Brain microvascular endothelial cell (primary cell): ENCODE results near the gene BBS1.
A peak's percentile ranks its signal among the peaks of the same experiment; 100 is the strongest.

Source experiments
- DNase-seq: peaks from one replicate; pipeline ENCODE4 v3.0.0-alpha.2; 2020
- H3K27ac ChIP-seq: fragments of 250-450 bp; sonication (Bioruptor Pico); 2 replicates; pipeline ENCODE4 v1.5.1; 2020; ENCODE audit warnings: mild to moderate bottlenecking, moderate library complexity
- H3K27me3 ChIP-seq: fragments of 250-450 bp; sonication (Bioruptor Pico); replicated peaks from 2 replicates; pipeline ENCODE4 v1.5.1; 2020; ENCODE audit warnings: mild to moderate bottlenecking
- H3K36me3 ChIP-seq: fragments of 250-450 bp; sonication (Bioruptor Pico); replicated peaks from 2 replicates; pipeline ENCODE4 v1.5.1; 2020; ENCODE audit warnings: mild to moderate bottlenecking
- H3K4me3 ChIP-seq: 2 replicates; pipeline ENCODE4 v1.5.1; 2011; ENCODE audit warnings: low read depth, mild to moderate bottlenecking, control low read depth, low read length, moderate library complexity
- CTCF ChIP-seq: IDR thresholded peaks from 2 replicates; pipeline ENCODE4 v1.5.1; 2011; ENCODE audit warnings: low read depth, mild to moderate bottlenecking, moderate library complexity, low read length, control low read depth, inconsistent platforms; ENCODE audit errors: missing control alignments
- in situ Hi-C: cut with HindIII; loops from 2 replicates; pipeline ENCODE4 v1.10.0; 2017; ENCODE audit warnings: low sequenced_read_pairs, low pct_ligation_motif_present

Gene BBS1

GRCh38 chr11:66564538-66564937 lies 54.1 kb downstream of the BBS1 start:
- TF ChIP-seq CTCF = no peak
- Histone ChIP-seq H3K4me3 (no peak overlapping the region), H3K36me3 (no peaks in the 10 kb centered on the region), H3K27ac (no peak overlapping the region), H3K27me3 (no peaks in the 10 kb centered on the region)
- no peak for DNase-seq
- in situ Hi-C loops = no loop called here

- no peak for TF ChIP-seq CTCF
- Histone ChIP-seq H3K27me3 (no peaks in the 10 kb centered on the region), H3K27ac (no peak overlapping the region), H3K4me3 (no peak overlapping the region), H3K36me3 (no peaks in the 10 kb centered on the region)
- in situ Hi-C loops = no loop called here
- DNase-seq = no peak
Measured at GRCh38 chr11:66564984-66565383, 54.5 kb downstream of the BBS1 start.

GRCh38 chr11:66566221-66566620 lies 55.8 kb downstream of the BBS1 start:
- Histone ChIP-seq H3K4me3 (no peak overlapping the region), H3K27ac (no peak overlapping the region)

GRCh38 chr11:66567787-66568123 lies 57.3 kb downstream of the BBS1 start:
- in situ Hi-C loops = no loop called here
- H3K4me3 ChIP-seq = peak overlapping the region; percentile 47
- H3K27ac ChIP-seq = no peak overlapping the region
- no peak for TF ChIP-seq CTCF
- DNase-seq = no peak
- H3K36me3 ChIP-seq = no peaks in the 10 kb centered on the region
- no peaks in the 10 kb centered on the region for H3K27me3 ChIP-seq

More at GRCh38 chr11:66566221-66566620, 55.8 kb downstream of the BBS1 start:
- in situ Hi-C loops = no loop called here
- H3K27me3 ChIP-seq = no peaks in the 10 kb centered on the region
- TF ChIP-seq CTCF = no peak
- no peak for DNase-seq
- H3K36me3 ChIP-seq = no peaks in the 10 kb centered on the region

GRCh38 chr11:66568124-66568916 lies 57.9 kb downstream of the BBS1 start, which contains the start of gene CTSF:
CTSF (minus strand) TSS chr11:66568606; CDS start chr11:66568486, 120 bp downstream.
- no peaks in the 10 kb centered on the region for H3K27me3 ChIP-seq
- in situ Hi-C loops = no loop called here
- no peak for TF ChIP-seq CTCF
- DNase-seq = peak; percentile 51
- H3K4me3 ChIP-seq = peak within 1 kb of the TSS; percentile 47
- H3K27ac ChIP-seq = no peak within 1 kb of the TSS
- no peaks in the 10 kb centered on the region for H3K36me3 ChIP-seq

GRCh38 chr11:66569076-66569475 lies 58.6 kb downstream of the BBS1 start:
- no peak for TF ChIP-seq CTCF
- no peaks in the 10 kb centered on the region for H3K27me3 ChIP-seq
- H3K27ac ChIP-seq = no peak overlapping the region
- H3K36me3 ChIP-seq = no peaks in the 10 kb centered on the region
- DNase-seq = no peak
- H3K4me3 ChIP-seq = no peak overlapping the region
- in situ Hi-C loops = no loop called here
